GM18861 (cell line): ENCODE results near the gene ATP7B.

Source experiments
- ATAC-seq: cut with Tn5 transposase; IDR thresholded peaks from one replicate; pipeline ENCODE4 v1.9.1; 2021; ENCODE audit not compliant: unreplicated experiment

Gene ATP7B

DNA sequence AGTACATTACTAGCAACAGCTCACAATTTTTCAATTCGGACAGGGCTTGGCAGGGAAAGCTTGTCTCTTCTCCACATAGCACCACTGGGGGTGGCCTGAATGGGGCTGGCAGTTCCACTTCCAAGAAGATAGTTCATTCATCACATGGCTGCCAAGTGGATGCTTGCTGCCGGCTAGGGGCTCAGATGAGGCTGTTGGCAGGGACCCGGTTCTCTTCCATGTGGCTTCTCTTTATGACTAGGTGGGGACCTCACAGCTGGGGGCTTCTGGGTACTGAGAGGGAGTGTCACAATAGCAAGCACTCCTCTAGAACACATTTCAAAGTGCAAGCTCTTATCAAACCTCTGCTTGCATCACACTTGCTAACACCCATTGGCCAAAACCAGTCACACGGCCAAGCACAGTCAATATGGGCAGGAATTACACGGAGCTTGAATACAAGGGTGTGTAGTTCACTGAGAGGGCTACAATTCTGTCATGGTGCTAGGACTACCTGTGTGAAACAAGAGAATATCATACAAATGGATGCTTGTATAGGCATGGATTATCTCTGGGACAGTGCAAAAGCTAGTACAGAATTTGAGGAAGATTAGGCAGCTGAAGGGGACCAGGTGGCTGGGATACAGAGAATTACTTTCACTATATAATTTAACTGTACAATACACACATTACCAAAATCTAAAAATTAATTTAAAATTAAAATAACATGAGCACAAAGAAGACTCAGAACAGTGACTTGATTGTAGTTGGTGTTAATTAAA, 32.3 kb downstream of the ATP7B start:
- ATAC-seq, result no peak

DNA sequence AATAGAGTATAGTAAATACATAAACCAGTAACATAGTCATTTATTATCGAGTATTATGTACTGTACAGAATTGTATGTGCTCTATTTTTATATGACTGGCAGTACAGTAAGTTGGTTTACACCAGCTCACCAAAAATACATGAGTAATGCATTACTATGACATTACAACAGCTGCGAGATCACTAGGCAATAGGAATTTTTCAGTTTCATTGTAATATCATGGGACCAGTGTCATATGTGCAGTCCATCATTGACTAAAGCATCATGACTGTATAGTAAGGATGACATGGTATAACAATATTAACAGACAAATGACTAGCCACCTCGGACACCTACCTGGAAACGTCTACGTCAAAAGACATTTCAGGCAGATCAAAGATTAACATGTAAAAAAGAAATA, 33.6 kb downstream of the ATP7B start:
- no peak for ATAC-seq

DNA sequence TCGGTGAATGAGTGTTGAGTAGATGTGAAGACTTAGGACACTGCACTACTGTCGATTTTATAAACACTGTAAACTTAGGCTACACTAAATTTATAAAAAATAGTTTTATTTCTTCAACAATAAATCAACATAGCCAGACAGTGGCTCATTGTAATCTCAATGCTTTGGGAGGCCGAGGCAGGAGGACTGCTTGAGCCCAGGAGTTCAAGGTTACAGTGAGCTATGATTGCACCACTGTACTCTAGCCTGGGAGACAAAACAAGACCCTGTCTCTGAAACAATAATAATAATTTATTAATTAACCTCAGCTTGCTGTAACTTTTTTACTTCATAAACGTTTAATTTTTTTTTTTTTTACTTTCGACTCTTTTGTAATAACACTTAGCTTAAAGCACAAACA, 34.4 kb downstream of the ATP7B start:
- ATAC-seq, result no peak

DNA sequence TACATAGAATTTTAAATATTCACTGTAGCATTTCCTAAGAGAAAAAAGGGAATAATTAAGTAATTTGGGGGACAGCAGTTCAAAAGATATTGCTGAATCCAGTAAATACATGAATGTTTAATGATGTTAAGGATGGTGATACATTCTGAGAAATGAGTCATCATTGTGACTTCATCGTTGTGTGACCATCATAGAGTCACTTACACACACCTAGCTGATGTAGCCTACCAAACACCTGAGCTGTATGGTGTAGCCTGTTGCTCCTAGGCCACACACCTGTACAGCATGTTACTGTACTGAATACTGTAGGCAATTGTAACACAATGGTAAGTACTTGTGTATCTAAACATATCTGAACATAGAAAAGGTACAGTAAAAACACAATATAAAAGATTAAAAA, 34.8 kb downstream of the ATP7B start:
- no peak for ATAC-seq

DNA sequence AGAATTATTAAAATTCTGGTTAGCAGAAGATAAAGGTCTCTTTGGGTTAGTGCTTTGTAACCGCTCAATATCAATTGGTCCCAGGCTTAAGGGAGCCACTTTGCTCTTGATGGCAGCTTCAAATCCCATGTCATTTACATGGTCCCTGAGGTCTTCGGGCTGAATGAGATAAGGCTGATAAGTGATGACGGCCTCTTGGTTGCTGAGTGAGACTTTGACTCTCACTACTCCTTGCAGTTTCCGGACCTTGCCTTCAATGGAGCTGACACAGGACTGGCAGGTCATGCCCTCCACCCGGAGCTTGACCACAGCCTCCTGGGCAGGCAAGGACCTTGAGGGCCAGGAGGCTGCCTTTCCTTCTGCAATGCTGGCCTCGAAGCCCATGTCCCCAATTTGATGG, 36.8 kb downstream of the ATP7B start:
- ATAC-seq, result no peak

DNA sequence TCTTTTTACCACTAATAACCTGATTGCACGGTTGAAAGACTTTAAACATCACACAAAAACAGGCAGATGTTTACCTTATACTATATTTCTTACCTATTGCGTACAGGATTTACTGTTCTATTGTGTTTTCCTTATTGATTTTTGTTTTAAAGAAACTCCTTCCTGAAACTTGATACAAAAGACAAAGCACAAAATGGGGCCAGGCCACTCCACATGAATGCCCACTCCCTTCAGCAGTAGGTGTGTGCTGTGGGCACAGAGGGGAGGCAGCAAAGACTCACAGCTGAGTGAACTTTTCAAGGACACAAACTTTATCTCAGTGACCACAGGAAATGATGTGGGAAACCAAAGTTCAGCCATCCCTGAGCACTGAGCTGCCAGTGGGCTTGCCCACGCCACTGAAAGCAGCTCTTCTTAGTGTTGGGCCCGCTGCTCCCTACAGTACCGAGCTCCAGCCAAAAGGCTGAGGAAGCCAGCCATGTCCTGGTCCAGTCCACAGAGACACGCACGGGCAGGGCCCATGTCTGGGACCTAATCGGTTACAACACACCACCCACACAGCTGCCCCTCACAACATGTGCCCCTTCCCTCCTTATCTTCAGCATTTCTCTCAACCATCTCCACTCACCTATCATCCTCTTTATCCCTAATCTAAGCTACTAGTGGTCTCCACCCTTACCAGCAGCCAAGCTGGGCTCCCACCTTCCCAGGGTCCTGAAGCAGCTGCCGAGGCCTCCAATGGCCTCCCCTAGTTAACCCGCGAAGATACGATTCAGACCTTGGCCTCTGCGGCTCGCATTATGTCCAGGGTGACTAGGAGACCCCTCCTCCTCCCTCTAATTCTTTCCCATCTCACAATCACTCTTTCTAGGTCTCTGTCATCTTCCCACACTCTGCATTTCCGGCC, 39.5 kb downstream of the ATP7B start:
- no peak for ATAC-seq

DNA sequence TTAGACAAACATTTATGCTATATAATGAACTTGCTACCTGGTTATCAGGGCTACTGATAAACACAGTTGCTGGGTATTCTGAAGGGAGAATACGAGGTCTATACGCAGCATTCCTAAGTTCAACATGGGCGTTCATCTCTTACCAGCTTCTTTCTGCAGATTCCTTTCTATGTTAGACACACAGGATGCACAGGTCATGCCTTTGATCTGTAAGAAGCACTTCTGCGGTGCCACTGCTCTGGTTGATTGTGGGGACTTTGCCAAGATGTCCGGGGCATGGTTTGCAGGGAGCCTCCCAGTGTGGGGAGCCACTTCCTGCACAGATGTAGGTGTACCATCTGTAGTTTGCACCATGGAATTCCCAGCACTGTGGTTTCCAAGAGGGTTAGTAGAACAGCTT, 40.9 kb downstream of the ATP7B start:
- ATAC-seq, result no peak

DNA sequence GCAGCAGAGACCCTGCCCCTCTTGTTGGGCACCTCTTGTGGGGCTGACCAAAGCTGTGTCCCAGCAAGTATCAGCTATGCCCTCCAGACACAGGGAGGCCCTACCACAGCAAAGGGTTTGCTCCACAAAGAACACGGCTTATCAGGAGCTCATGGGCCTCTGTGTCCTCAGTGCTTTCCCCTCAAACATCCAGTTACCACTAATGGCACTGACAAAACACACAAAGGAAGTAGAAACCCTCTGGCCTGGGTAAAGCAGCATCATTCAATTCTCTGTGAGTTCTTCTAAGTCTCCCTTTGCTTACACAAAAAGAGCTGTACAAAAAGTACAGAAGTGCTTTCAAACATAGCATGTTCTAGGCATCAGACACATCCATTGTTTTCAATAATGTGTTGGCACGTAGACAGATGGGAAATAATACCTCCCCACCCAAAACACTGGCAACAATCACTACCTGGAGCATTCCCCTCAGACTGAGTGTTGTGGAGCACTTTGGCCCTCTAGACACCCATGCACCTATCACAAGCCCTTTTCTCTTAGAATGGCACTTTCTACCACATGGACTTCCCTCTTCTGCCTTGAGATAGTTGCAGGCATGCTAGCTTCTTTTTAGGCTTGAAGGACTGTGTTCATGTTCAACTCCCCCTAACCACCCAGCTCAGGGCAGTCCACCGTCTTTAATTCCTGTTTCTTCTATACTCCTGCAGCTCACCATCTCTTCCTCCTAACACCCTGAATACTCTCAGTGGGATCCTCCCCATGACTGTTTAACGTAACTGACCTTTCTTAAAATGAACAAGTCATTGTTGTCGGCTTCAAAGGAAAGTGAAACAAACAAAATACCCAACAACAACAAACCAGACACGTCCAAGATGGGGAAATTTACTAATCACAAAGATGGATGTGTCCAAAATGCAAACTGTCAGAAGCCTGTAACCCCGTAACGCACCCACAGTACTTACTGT, 43.5 kb downstream of the ATP7B start:
- no peak for ATAC-seq

DNA sequence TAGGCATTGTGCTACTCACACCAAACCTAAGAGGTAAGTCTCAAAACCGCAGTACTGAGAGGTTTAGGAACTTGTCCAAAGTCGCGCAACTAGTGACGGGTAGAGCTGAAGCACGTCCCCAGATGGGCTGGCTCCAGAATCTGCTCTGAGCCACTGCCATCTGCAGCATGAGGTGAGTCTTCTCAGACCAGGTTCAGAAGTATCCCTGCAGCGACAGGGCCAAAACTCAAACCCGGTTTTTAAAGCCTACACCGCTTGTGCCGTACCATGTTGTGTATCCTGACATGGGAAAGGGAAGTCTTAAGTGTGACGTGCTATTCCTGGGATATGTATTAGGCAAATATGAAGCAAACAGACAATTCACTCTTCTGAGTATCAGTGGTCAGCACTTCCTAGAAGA, 45.1 kb downstream of the ATP7B start:
- ATAC-seq, result no peak

DNA sequence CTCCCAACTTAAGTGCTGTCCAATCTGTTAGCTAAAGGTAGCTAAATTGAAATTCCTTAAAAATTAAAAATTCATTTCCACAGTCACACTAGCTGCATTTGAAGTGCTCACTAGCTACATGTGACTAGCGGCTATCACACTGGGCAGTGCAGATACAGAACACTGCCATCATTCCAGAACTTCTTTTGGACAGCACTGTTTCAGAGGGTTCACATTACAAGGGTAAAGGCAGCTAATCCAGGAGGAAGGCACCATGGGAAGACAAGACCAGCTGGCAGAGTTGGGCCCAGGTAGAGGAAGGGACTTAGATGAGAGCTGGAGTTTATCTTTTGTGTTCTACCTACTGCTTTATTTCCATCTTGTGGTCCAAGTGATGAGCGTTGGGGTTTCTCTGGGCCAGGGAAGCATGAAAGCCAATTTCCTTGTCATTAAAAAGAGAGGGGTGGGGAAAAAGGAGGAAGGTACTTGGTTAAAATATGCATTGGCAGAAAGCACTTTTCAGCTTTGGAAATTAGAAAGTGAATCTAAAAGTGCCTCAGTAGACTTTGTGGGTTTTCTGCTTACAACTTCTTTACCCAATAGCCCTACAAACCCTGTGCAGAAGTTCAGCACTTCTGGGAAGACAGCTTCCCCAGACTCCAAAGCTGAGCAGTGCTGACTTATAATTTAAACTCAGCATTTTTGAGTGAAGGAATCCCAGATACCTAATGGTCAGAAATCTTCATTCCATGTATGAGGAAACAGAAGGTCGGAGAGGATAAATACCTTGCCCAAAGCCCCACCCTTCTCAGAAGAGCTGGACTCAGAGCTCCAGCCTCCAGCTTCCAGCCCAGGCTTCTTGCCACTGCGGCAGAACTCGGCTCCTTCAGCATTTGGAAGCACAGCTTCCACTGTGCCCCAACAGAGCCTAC, 49.5 kb downstream of the ATP7B start:
- ATAC-seq, result no peak

DNA sequence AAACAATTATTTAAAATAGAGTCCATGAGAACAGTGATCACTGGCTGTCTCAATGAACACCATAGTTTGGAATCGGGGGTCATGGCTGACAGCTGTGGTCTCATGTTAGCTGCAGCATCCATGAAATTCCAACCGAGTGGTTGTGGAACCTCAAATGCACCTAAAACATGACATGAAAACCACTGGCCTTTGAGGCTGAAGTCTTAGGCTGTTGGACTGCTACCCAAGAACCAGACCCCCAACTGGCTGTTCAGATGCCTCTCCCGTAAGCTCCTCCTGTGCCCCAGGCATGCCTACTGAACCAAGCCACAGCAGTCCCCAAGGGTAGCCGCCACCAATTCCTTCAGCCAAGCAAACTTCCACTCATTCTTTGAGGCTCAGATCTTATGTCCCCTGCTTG, 50.5 kb downstream of the ATP7B start:
- ATAC-seq, result no peak

DNA sequence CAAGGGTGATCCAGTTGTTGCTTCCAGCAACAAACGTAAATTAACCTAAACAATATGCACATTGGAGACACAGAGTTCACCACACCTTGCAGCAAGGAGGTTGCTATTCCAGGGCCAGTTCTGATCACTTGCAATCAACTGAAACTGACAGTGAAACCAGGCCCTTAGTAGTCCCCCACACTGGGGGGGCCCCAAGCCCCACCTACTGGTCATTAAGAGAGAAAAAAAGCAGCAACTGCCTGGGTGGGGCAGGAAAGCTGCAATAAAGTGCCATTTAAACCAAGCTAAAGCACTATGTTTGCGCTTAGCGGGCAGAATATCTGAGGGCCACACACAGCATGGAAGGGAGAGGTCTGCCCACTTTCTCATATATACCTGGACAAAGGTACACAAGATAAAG, 51.5 kb downstream of the ATP7B start:
- ATAC-seq, result peak; percentile 79

DNA sequence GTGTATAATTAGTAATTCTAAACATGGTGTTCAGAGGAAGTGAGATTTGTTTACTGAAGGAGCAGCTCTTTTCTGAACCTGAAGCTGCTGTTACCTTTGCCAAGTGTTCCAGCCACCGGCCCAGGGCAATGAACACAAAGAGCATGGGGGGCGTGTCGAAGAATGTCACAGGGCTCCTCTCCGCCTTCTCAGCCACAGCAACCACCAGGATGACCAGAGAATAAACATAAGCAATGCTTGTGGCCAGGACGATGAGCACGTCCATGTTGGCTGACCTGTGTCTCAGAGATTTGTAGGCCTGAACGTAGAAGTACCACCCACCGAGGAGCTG, 53.1 kb downstream of the ATP7B start:
- ATAC-seq, result no peak

DNA sequence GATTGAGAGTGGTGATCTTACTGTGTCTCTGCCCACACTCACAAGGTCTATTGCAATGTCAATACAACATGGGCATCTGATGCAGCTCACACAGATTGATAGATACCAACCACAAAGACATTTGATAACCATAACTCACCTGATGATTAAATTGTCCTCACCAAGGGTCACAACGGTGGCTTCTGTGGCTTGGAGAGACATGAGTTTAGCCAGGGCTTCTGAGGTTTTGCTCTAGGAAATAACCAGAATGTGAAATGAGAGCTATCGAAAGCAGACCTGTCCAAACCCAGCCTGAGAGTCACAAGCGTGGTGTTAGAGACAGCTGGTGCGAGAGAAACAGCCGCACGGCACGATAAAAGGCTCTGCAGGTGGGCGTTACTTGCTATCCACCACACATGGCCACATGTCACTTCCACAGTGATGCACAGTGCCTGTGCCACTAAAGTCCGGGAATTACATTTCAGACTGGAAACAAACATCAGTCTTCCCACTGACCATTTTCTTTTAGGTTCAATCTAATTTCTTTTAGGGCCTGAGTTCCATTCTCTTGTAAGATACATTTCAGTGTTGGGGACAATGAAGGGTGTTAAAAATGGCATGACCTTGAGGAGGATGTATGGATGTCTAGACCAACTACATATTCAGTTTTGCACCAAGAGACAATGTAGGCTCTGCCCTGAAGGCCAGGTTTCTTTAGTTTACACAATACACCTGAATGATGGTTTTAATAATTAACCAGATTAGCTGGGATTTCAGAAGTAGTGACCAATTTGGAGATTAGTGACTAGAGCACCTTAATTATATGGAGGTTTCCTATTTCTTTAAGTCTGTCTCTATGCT, 53.7 kb downstream of the ATP7B start:
- no peak for ATAC-seq

DNA sequence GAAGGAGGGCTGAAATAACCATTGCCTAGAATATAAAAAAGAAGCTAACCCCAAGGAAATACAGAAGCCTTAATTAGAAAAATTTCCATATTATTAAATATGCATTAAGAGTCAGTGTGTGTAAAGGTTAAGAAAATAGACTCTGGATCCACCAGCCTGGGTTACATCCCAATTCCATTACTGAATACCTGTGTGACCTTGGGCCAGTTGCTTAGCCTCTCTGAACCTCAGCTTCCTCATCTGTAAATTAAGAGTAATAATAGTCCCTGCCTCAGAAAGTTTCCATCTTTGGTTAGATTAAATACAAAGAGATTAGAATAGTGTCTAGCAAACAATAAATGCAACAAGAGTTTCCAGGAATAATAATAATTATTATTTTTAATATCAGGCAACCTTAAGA, 54.5 kb downstream of the ATP7B start:
- no peak for ATAC-seq

DNA sequence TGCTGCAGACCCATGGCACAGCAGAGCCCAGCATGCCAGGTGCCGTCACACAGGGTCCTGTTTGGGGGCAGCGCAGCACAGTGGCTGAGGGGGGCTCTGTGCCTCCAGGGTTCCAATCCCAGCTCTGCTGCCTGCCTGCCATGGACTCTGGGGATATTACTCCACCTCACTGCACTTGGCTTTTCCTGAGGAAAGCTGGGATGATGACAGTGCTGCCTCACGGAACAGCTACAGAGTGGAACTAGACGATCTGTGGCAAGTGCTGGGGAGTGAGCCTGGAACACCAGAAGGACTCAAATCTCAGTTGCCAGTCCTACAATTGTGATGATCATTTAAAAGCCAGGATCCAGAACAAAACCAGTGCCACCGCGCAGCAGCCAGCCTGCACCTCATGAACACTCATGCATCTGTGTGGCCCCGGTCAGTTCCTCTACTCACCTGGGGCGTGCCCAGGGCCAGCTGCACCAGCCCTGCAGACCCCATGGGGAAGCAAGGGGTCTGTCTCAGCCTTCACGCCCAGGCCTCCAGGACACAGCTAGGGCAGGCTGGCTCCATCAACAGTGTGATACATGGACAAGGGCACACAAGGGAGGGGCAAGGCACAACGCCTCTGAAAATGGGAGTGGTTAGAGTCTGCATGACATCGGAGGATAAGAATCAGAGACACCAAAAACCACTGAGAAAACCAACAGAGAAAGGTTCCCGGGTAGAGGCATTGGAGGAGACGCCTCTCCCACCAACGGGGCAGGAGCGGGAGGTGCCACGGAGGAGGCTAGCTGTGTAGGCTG, 55.2 kb downstream of the ATP7B start:
- ATAC-seq, result no peak

DNA sequence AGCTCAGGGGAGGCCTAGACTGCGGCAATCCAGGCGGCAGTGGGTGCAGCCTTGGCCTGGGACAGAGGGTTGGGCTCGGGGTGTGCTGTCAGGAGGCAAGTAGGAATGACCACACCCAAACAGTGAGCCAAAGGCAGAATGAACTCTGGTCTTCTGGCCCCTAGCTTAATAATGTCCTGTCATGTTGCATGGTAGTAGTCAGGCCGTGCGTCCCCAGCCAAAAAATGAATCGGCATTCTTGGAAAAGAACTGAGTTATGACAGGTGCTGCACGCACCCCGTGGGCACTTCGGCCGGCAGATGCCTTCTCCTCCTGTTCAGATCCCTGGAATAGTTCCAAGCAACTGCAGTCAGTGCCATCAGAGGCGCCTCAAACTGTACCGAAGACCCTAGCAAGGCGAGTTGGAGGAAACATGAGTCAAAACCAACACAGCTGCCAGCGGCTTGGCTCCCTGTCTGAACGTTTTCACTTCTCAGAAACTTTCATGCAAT, 55.9 kb downstream of the ATP7B start:
- ATAC-seq, result no peak
